GM20000 (cell line): ENCODE data around the gene ATAD2B.

Experiments
- DNase-seq: peaks from one replicate; pipeline ENCODE4 v3.0.0; 2012; ENCODE audit warnings: low spot score
- TF ChIP-seq, protein P1 (sequence below): IDR thresholded peaks from 2 replicates; pipeline ENCODE4 v1.5.1; 2012; ENCODE audit warnings: mild to moderate bottlenecking, control low read depth; ENCODE audit errors: extremely low read depth, missing control alignments

The ATAD2B gene

GRCh38 chr2:23806201-23806600, 120.7 kb downstream of the ATAD2B start:
- TF ChIP-seq, protein P1, sequence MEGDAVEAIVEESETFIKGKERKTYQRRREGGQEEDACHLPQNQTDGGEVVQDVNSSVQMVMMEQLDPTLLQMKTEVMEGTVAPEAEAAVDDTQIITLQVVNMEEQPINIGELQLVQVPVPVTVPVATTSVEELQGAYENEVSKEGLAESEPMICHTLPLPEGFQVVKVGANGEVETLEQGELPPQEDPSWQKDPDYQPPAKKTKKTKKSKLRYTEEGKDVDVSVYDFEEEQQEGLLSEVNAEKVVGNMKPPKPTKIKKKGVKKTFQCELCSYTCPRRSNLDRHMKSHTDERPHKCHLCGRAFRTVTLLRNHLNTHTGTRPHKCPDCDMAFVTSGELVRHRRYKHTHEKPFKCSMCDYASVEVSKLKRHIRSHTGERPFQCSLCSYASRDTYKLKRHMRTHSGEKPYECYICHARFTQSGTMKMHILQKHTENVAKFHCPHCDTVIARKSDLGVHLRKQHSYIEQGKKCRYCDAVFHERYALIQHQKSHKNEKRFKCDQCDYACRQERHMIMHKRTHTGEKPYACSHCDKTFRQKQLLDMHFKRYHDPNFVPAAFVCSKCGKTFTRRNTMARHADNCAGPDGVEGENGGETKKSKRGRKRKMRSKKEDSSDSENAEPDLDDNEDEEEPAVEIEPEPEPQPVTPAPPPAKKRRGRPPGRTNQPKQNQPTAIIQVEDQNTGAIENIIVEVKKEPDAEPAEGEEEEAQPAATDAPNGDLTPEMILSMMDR, result no peak
- DNase-seq, result no peak

- TF ChIP-seq, protein P1, result no peak
- DNase-seq, result no peak
These were observed 122.9 kb downstream of the ATAD2B start for GRCh38 chr2:23803965-23804542.

DNA sequence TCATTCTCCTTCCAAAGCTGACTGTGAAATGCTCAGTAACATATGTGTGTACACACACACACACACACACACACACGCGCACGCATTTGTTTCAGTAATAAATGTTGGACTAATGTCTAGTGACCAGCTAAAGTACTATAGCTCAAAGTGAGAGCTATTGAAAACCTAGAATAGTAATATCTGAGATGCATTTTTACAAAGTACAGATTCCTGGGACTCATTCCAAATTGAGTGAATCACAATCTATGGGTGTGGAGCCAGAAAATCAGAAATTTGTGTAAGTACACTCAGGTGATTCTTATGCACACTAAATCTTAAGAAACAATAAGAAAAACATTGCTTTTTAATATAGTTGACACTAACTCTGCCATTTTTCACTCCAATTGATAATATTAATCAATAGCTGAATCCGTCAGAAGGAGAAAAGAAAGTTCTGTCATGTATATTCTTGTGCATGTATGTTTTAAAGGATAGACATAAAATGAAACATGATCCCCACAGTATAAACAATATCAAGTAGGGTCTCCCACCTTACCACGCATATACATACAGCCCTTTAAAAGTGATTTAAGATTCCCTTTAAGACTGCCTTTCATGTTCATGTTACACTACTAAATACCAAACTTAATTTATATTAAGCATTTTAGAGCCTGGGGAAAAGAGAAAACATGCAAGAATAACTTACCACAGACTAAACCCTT, 123.5 kb downstream of the ATAD2B start:
- DNase-seq, result no peak
- TF ChIP-seq, protein P1, result no peak

GRCh38 chr2:23801396-23801795, 125.5 kb downstream of the ATAD2B start:
- TF ChIP-seq, protein P1, result no peak
- no peak for DNase-seq

DNA sequence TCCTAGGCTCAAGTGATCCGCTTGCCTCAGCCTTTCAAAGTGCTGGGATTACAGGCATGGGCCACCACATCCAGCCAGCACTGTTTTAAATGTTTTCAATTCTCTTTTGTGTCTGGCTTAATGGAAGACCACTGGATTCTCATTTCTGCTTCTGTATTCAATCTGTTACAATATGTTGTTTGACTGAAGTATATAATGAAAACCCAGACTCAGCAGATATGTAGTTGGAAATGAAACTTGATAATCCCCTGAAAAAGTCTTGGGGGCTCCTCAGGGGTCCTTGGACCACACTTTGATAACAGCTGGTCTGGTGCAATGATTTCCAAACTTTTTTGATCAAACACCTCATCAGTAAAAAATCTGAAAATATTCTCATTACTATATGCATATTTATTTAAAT, 132.7 kb downstream of the ATAD2B start:
- TF ChIP-seq, protein P1, result no peak
- DNase-seq, result no peak

DNA sequence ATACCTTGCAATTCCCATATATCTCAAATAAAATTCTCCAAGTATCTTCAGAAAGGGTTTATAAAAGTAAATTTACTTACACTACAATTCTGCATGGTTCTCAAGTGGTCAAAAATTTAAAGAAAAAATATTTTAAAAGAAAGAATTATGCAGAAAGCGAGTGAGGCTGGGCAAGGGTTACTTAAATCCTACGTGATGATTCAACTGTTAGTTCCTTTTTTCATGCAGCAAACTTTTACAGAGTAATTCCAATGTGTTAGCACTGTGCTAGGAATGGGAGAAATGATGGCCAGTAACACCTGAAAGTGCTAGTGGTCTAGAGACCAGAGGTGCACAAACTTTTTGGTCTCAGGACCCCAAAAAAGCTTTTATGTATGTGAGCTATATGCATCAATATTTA, 133.4 kb downstream of the ATAD2B start:
- no peak for DNase-seq
- TF ChIP-seq, protein P1, result no peak

GRCh38 chr2:23791030-23791429, 135.9 kb downstream of the ATAD2B start:
- TF ChIP-seq, protein P1, result no peak
- DNase-seq, result no peak
